Left forelimb (tissue), 1 donor: ENCODE measurements around the gene PROSER3.
"Not testable (repeated sequence)": the region's sequence is repeated elsewhere in the genome, so short reads cannot be mapped to it uniquely, and the experiment has no call there.

Experiments
- DNase-seq: peaks from one replicate; pipeline ENCODE4 v3.0.0-alpha.2; 2018; ENCODE audit warnings: low spot score

PROSER3 gene

GRCh38 chr19:35755131-35755549, 2.8 kb upstream of the PROSER3 start:
- DNase-seq, result no peak

- DNase-seq, result peak; percentile 84
Measured at GRCh38 chr19:35755550-35756376, 2.2 kb upstream of the PROSER3 start.

- DNase-seq, result no peak
Measured at GRCh38 chr19:35756377-35757230, 1.4 kb upstream of the PROSER3 start, which contains the start of gene HSPB6. Gene HSPB6, minus strand, starts transcription at chr19:35757029. Its CDS starts 21 bp downstream, at chr19:35757008.

GRCh38 chr19:35757231-35757748, 686 bp upstream of the PROSER3 start:
- DNase-seq, result peak; percentile 98

GRCh38 chr19:35759697-35760096, 1.7 kb downstream of the PROSER3 start:
- DNase-seq, result no peak

GRCh38 chr19:35760711-35761349, 2.9 kb downstream of the PROSER3 start:
- no peak for DNase-seq

- DNase-seq, result no peak
Measured at GRCh38 chr19:35764432-35765315, 6.7 kb downstream of the PROSER3 start.

GRCh38 chr19:35766571-35767104, 8.7 kb downstream of the PROSER3 start:
- no peak for DNase-seq

GRCh38 chr19:35767288-35768081, 9.5 kb downstream of the PROSER3 start:
- no peak for DNase-seq

GRCh38 chr19:35768082-35768421, 10.1 kb downstream of the PROSER3 start:
- DNase-seq, result no peak

- DNase-seq, result not testable (repeated sequence)
Measured at GRCh38 chr19:35772362-35772761, 14.4 kb downstream of the PROSER3 start.

GRCh38 chr19:35773020-35773806, 15.2 kb downstream of the PROSER3 start:
- no peak for DNase-seq

- no peak for DNase-seq
Measured at GRCh38 chr19:35774274-35775045, 16.5 kb downstream of the PROSER3 start.

GRCh38 chr19:35775046-35775297, 17.0 kb downstream of the PROSER3 start:
- no peak for DNase-seq

GRCh38 chr19:35775298-35776101, 17.5 kb downstream of the PROSER3 start, which contains the start of gene ARHGAP33:
Gene ARHGAP33, plus strand, starts transcription at chr19:35775564. Its CDS starts 95 bp downstream, at chr19:35775659.
- peak; percentile 98 for DNase-seq

- peak; percentile 53 for DNase-seq
Measured at GRCh38 chr19:35776102-35776788, 18.3 kb downstream of the PROSER3 start.
